ENCODE results near the gene DRAXIN.

Gene DRAXIN

GRCh38 chr1:11749203-11749689, 57.7 kb downstream of the DRAXIN start:
- FAIRE-seq (no peak), DNase-seq (ENCODE audit: insufficient read length, low spot score) (peak; percentile 76)
- no peak for TF ChIP-seq POLR2A (IDR thresholded peaks at IDR 0.05; ENCODE audit: low read depth, low read length)

- TF ChIP-seq POLR2A (IDR thresholded peaks at IDR 0.05; ENCODE audit: low read depth, low read length): no peak
- FAIRE-seq: no peak
Measured at GRCh38 chr1:11749996-11750395, 58.5 kb downstream of the DRAXIN start.

GRCh38 chr1:11751087-11751486, 59.6 kb downstream of the DRAXIN start:
- FAIRE-seq (no peak), DNase-seq (ENCODE audit: insufficient read length, low spot score) (no peak)
- no peak for TF ChIP-seq POLR2A (IDR thresholded peaks at IDR 0.05; ENCODE audit: low read depth, low read length)

More at GRCh38 chr1:11749996-11750395, 58.5 kb downstream of the DRAXIN start:
- DNase-seq (ENCODE audit: insufficient read length, low spot score): no peak

DNA sequence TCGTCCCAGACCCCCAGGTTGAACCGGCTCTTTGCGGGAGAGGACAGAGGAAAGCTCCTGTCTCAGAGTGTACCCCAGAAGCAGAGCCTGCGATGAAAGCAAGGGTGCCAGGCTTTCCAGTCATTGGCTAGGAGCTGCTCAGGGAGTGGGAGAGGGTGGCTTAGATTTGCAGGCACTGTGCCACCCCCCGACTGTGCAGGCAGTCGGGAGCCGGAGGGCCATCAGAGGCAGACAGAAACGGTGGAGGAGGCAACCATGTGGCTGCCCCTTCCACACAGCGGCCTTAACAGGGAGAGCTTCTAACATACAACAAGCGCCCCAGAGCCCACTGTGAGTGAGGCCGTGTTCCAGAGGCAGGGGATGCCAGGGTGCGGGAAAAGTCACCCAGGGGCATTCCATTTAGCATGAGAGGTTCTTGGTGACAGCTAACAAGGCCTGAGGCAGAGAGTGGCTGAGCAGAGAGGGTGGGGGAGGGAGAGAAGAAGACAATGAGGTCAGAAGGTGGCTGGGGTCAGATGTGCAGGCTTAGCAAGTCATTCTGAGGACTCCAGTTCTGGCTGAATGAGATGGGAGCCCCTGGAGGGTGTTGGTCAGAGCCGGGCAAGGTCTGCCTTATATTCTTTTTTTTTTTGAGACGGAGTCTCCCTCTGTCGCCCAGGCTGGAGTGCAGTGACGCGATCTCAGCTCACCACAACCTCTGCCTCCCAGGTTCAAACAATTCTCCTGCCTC, 61.0 kb downstream of the DRAXIN start:
- DNase-seq (ENCODE audit: insufficient read length, low spot score): no peak
- TF ChIP-seq POLR2A (IDR thresholded peaks at IDR 0.05; ENCODE audit: low read depth, low read length): no peak
- no peak for FAIRE-seq

GRCh38 chr1:11753555-11754208, 62.2 kb downstream of the DRAXIN start:
- no peak for TF ChIP-seq POLR2A (IDR thresholded peaks at IDR 0.05; ENCODE audit: low read depth, low read length)
- FAIRE-seq (no peak), DNase-seq (ENCODE audit: insufficient read length, low spot score) (no peak)

DNA sequence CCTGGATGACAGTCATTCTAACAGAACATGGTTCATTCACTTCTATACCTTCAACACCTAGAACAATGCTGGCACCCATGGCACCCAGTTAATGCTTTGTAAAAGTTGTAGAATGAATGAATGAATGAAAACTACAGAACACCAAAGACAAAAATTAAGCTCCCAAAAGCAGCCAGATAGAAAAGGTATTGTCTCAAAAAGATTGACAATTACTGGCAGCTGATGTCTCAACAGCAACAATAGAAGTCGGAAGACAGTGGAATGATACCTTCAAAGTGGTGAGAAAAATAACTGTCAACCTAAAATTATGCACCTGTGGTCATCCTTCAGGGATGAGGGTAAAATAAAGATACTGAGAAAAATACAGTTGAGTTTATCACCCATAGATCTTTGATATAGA, 65.5 kb downstream of the DRAXIN start:
- no peak for FAIRE-seq
- no peak for DNase-seq (ENCODE audit: insufficient read length, low spot score)
- TF ChIP-seq POLR2A (IDR thresholded peaks at IDR 0.05; ENCODE audit: low read depth, low read length): no peak

GRCh38 chr1:11759791-11760190, 68.3 kb downstream of the DRAXIN start:
- TF ChIP-seq POLR2A (IDR thresholded peaks at IDR 0.05; ENCODE audit: low read depth, low read length): no peak
- DNase-seq (ENCODE audit: insufficient read length, low spot score) (no peak), FAIRE-seq (no peak)

DNA sequence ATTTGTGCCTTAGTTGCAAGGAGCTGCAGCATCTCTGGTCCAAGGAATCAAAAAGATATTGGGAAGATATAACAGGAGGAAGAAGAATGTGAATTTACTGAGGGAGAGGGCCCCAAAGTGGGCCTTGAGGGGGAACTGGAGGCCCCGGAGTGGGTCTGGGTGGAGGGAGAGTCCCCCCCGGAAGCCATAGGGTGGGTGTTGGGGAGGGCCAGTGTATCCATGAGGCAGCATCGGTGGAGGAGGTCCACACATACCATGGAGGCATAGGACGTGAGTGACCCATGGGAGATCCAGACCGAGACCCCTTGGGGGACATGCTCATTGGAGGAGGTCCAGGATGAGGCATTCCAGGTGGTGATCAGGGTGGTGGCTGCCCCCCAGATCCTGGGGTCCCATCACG, 69.8 kb downstream of the DRAXIN start:
- TF ChIP-seq POLR2A (IDR thresholded peaks at IDR 0.05; ENCODE audit: low read depth, low read length): no peak
- no peak for DNase-seq (ENCODE audit: insufficient read length, low spot score)
- FAIRE-seq: no peak

DNA sequence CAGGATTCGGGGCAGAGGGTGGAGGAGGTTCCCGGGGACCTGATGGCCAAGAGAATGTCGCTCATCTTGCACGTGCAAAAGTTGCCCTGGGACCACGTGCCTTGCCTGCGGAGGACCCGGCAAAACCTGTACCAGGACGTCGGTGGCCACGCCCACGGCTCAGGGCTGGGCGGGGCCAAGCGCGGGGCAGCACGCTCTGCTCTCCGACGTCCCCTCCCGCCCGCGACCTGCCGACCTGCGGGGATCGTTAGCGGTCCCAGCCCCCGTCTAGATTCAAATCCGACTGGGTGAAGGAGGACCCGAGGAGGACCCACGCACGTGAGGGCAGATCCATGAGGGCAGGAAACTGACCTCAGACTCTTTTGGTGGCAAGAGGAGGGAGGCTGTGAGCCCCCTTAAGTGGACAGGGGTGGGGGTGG, 70.5 kb downstream of the DRAXIN start, which contains the start of gene C1orf167:
Gene C1orf167 (plus strand): TSS at position 206 of the 419 bp plus-strand sequence. CDS start 2,208 bp downstream, outside the sequence.
- DNase-seq (ENCODE audit: insufficient read length, low spot score) (no peak), FAIRE-seq (no peak)
- no peak for TF ChIP-seq POLR2A (IDR thresholded peaks at IDR 0.05; ENCODE audit: low read depth, low read length)

DNA sequence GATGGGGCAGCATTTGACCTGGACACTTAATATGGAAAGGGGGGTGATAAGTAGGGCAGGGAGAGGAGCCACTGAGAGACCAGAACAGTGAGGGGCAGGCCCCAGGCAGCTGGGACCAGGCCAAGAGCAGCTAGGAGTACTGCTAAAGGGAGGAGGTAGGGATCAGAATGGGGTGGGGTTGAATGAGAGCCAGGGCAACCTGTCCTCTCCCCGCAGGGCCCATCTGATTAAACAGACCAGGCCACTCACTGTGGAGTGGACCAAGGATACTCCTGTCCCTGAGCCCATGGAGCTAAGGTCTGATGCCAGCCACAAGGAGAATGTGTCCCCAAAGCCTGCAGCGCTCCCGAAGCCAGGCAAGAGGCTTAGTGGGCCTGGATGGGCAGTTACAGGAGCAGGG, 72.6 kb downstream of the DRAXIN start:
- no peak for DNase-seq (ENCODE audit: insufficient read length, low spot score)
- TF ChIP-seq POLR2A (IDR thresholded peaks at IDR 0.05; ENCODE audit: low read depth, low read length): no peak
- no peak for FAIRE-seq

GRCh38 chr1:11764519-11764918, 73.0 kb downstream of the DRAXIN start:
- DNase-seq (ENCODE audit: insufficient read length, low spot score): no peak
- FAIRE-seq: no peak
- no peak for TF ChIP-seq POLR2A (IDR thresholded peaks at IDR 0.05; ENCODE audit: low read depth, low read length)

- no peak for TF ChIP-seq POLR2A (IDR thresholded peaks at IDR 0.05; ENCODE audit: low read depth, low read length)
- no peak for FAIRE-seq
- no peak for DNase-seq (ENCODE audit: insufficient read length, low spot score)
Measured at GRCh38 chr1:11765661-11766428, 74.3 kb downstream of the DRAXIN start.

- no peak for FAIRE-seq
- TF ChIP-seq POLR2A (IDR thresholded peaks at IDR 0.05; ENCODE audit: low read depth, low read length): no peak
- no peak for DNase-seq (ENCODE audit: insufficient read length, low spot score)
Measured at GRCh38 chr1:11766429-11766776, 74.9 kb downstream of the DRAXIN start.
